Stomach (tissue), 9 donors: Measurements from ENCODE around the gene GLT8D2. TPM values are rescaled to one million over a fixed set of nuclear protein-coding genes. Genes with fewer than 3 reads are reported as not detected.

ENCODE experiments used
- DNase-seq, 2 donors: peaks; one replicate each; pipeline versions ENCODE4 v3.0.0 to v3.0.0-alpha.2; 2013 to 2019
- H3K27ac ChIP-seq, 5 donors: fragments of 200-600 bp in 4 of 5; sonication (generic) in 4 of 5; one replicate each; pipeline ENCODE4 v1.5.1; 2013 to 2019; ENCODE audit warnings: mild to moderate bottlenecking in 1 of 5, moderate library complexity in 1 of 5
- H3K27me3 ChIP-seq, 3 donors: fragments of 200-600 bp; sonication (generic); one replicate each; pipeline ENCODE4 v1.5.1; 2017 to 2019; ENCODE audit warnings: mixed run types in 1 of 3
- H3K36me3 ChIP-seq, 4 donors: fragments of 200-600 bp; sonication (generic); 1 replicate in 3 of 4; 2 replicates in 1 of 4; pipeline ENCODE4 v1.5.1; 2016 to 2019
- H3K4me1 ChIP-seq, 4 donors: fragments of 200-600 bp; sonication (generic); one replicate each; pipeline ENCODE4 v1.5.1; 2016 to 2019
- H3K4me3 ChIP-seq, 4 donors: fragments of 200-600 bp; sonication (generic) in 3 of 4; one replicate each; pipeline ENCODE4 v1.5.1; 2016 to 2019; ENCODE audit warnings: mild to moderate bottlenecking in 1 of 4
- H3K9me3 ChIP-seq, 4 donors: fragments of 200-600 bp; sonication (generic); one replicate each; pipeline ENCODE4 v1.5.1; 2016 to 2019
- CTCF ChIP-seq, 7 experiments: fragments of 450-650 bp in 4 of 7; fragments of 200-600 bp in 3 of 7; sonication (generic) in 3 of 7; IDR thresholded peaks; one replicate each; pipeline ENCODE4 v1.5.1; 2016 to 2019; ENCODE audit warnings: antibody characterized with exemption in 7 of 7, control low read depth in 2 of 7, mild to moderate bottlenecking in 1 of 7
- EP300 ChIP-seq: sonication (generic); formaldehyde crosslinking; IDR thresholded peaks from one replicate; pipeline ENCODE4 v1.6.1; 2017; ENCODE audit warnings: antibody characterized with exemption
- POLR2A ChIP-seq, 4 donors: fragments of 450-650 bp; IDR thresholded peaks; one replicate each; pipeline ENCODE4 v1.6.1; 2016; ENCODE audit warnings: antibody characterized with exemption in 4 of 4, control low read depth in 2 of 4, mild to moderate bottlenecking in 1 of 4, moderate library complexity in 1 of 4
- POLR2AphosphoS5 ChIP-seq, 3 donors: sonication (generic); formaldehyde crosslinking; IDR thresholded peaks; one replicate each; pipeline ENCODE4 v1.6.1; 2016; ENCODE audit warnings: antibody characterized with exemption in 3 of 3
- WGBS, 5 donors: extraction: QIAGEN DNeasy Blood & Tissue Kit in 3 of 5; methylation state at CpG; one replicate each; pipeline versions ENCODE4 v1.1.5 to v1.1.7; 2013 to 2018; 5-methylcytosine and 5-hydroxymethylcytosine counted together
- intact Hi-C: fragments of 100-400 bp; cut with DNase I; formaldehyde crosslinking; loops from one replicate; pipeline ENCODE4 v1.15.1; 2023; ENCODE audit warnings: low total_unique reads
- polyA plus RNA-seq, 3 donors: library from polyadenylated mRNA; stranded (reverse); fragments of 200-250 nt; gene quantifications; one replicate each; pipeline ENCODE4 v1.2.3, GENCODE V29; 2013
- total RNA-seq, 5 donors: library from RNA; depleted of rRNA; stranded (reverse); fragments of >200 nt; gene quantifications; one replicate each; pipeline versions ENCODE4 v1.1.0 to v1.2.3, GENCODE V29; 2014 to 2016
- donor health status: healthy with polysubstance abuse.
- donor health status: Bipolar disorder and iron deficiency.
- donor health status: healthy.

GLT8D2 gene
- total and polyA plus RNA-seq, 8 donors: 3.0 to 27.5 (median 7.5) TPM

DNA sequence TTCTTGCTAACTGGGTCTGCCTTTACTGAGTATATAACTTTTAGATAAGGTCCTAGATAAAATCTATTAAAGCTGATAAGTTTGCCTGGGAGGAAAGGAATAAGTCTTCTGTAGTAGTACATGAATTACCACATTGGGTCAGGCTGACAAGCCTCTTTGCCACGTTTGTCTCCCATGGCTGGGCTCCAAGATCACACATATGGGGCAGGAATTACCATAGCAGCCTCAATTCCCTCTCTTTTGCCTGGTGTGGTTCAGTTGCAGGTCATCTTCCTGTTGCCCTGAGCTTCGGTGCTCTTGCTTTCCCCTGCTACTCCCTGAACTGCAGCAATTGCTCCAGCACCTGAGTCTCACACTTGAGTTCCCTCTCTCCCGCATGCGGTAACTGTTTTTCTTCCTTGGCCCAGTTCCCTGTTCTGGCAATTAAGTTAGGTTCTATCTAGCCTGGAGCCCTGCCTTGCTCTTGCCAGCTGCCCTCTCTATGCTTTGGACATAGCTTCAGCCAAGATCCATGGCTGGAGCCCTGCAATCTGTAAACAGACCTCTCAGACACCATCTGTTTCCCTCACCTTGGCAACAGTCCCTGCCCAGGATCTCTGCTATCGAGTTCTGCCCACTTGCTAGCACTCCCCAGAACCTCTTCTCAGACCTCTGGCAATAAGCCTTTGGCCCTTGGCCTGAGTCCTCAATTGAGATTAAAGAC lies 5.8 kb upstream of the GLT8D2 start:
- Histone ChIP-seq H3K9me3 (no peaks in the 10 kb centered on the region), H3K27me3 (peaks cover 0 to 7% (median 0%) of the 10 kb centered on the region in 3 donors), H3K4me1 (peaks cover 10 to 17% (median 12%) of the 10 kb centered on the region in 4 donors), H3K4me3 (no peak overlapping the region), H3K27ac (peak overlapping the region in 1 of 5 donors; percentile 25), H3K36me3 (no peaks in the 10 kb centered on the region)
- peak; percentile 71 to 83 for DNase-seq
- WGBS, 5 donors: 10 to 26% (median 22%) methylated on average over 5 of the region's 5 CpGs
- TF ChIP-seq POLR2AphosphoS5 (IDR thresholded peaks at IDR 0.05) (peak in 2 of 3 donors; percentile 23 to 49), EP300 (no peak), POLR2A (IDR thresholded peaks at IDR 0.05) (no peak)
- intact Hi-C loops: no loop called here

DNA sequence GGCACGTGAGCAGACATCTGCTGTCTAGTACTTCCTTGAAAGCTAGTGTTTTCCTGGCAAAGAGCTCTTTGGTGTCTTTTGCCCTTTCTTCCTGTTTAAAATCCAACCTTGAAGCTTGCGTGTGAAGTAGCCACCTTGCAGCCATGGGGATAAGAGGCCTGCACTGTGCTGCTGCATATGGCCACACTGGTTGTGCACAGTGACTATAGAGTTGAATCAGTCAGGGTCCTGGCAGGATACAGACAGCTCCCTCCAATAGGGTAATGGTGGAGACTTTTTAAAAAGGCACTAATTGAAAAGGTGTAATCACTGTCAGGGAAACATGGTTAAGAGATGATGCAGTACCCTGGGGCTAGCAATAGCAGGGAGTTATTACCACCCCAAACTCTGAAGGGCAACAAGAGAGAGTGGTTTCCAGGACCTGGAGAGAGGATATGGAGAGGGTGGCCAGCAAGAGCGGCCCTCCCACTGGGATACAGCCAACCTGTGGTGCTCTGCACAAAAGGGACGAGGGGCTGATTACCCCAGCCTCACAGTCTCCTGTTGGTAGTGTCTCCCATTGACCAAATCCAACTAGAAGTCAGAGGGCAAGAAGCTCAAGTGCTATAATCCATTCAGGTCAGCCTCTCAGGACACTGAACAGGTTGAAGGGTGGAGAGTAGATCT lies 4.8 kb upstream of the GLT8D2 start:
- WGBS, 5 donors: 67 to 81% (median 80%) methylated on average over 4 of the region's 4 CpGs
- Histone ChIP-seq H3K4me3 (no peak overlapping the region), H3K27me3 (peaks cover 0 to 12% (median 0%) of the 10 kb centered on the region in 3 donors), H3K4me1 (peaks cover 14 to 27% (median 20%) of the 10 kb centered on the region in 4 donors), H3K27ac (no peak overlapping the region), H3K36me3 (no peaks in the 10 kb centered on the region), H3K9me3 (no peaks in the 10 kb centered on the region)
- no peak for DNase-seq
- intact Hi-C loops: no loop called here
- TF ChIP-seq EP300 (no peak), POLR2AphosphoS5 (IDR thresholded peaks at IDR 0.05) (no peak), POLR2A (IDR thresholded peaks at IDR 0.05) (no peak), CTCF (IDR thresholded peaks at IDR 0.05) (no peak)

DNA sequence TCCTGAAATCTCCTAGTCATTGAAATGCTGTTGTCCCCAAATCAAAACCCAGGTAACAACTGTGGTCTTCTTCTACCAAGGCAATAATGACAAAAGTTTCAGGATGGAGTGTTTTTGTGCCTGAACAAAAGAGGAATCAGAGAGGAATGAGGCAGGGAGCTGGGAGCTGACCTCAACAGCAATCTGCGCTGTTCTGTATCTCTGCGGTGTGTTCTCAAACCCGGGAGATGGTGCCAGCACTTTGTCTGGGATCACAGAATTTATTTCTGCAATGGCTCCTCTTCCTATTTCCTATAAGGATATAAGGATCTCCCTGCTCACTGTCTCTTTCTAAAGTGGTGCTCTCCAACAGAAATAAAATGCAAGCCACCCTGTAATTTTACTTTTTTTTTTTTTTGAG lies 449 bp upstream of the GLT8D2 start:
- intact Hi-C loops: no loop called here
- no peak for TF ChIP-seq CTCF (IDR thresholded peaks at IDR 0.05)
- no peak for TF ChIP-seq EP300
- no peak for TF ChIP-seq POLR2A (IDR thresholded peaks at IDR 0.05)
- TF ChIP-seq POLR2AphosphoS5 (IDR thresholded peaks at IDR 0.05): no peak
- peak overlapping the region; percentile 39 to 49 (median 48) for H3K4me3 ChIP-seq
- H3K9me3 ChIP-seq: no peaks in the 10 kb centered on the region
- H3K27ac ChIP-seq: peak overlapping the region in 4 of 5 donors; percentile 6 to 78 (median 70)
- no peak for DNase-seq
- 27 to 56% (median 34%) methylated on average over 3 of the region's 3 CpGs for WGBS, 5 donors
- no peaks in the 10 kb centered on the region for H3K36me3 ChIP-seq
- peaks cover 0 to 17% (median 0%) of the 10 kb centered on the region in 3 donors for H3K27me3 ChIP-seq
- peaks cover 6 to 44% (median 22%) of the 10 kb centered on the region in 4 donors for H3K4me1 ChIP-seq

DNA sequence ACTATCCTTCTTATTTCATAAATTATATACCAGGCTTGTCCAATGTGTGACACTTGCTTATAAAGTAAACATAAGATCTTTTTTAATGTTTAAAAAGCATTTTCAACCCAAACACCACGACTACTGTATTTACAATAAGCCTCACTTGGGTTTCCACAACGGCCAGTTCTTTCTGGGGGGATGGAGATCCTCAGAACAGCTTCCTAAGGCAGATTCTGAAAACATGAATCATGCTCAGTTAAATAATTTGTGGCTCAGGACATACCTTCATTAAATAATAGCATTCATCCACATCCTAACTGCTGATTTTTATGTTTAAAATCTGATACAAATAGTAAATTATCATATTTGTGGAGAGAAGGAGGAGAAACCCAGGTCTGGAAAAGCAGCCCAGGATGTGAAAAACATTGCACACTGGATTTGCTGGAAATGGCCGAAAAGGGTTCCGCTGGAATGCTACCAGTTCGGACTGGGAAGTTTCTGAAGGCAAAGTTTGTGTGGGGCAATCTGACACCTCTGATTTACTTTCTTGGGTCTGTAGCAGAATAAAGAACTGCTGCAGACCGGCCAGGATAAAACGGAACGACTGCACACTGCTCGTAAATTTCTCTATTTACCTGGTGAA lies 597 bp downstream of the GLT8D2 start:
- TF ChIP-seq CTCF (IDR thresholded peaks at IDR 0.05) (no peak), POLR2AphosphoS5 (IDR thresholded peaks at IDR 0.05) (no peak), EP300 (no peak), POLR2A (IDR thresholded peaks at IDR 0.05) (no peak)
- H3K4me3 ChIP-seq: peak overlapping the region; percentile 39 to 49 (median 48)
- no peaks in the 10 kb centered on the region for H3K36me3 ChIP-seq
- H3K9me3 ChIP-seq: no peaks in the 10 kb centered on the region
- WGBS, 5 donors: 16 to 32% (median 17%) methylated on average over 9 of the region's 9 CpGs
- H3K27me3 ChIP-seq: peaks cover 0 to 17% (median 0%) of the 10 kb centered on the region in 3 donors
- H3K27ac ChIP-seq: peak overlapping the region; percentile 6 to 78 (median 67)
- no peak for DNase-seq
- H3K4me1 ChIP-seq: peaks cover 4 to 40% (median 25%) of the 10 kb centered on the region in 4 donors
- intact Hi-C loops: no loop called here
